Right atrium auricular region (tissue), 2 donors: ENCODE results near the gene APOBEC4. TPM values are rescaled to one million over a fixed set of nuclear protein-coding genes. Genes with fewer than 3 reads are reported as not detected.

Experiments
- DNase-seq: peaks from one replicate; pipeline ENCODE4 v3.0.0-alpha.2; 2019; ENCODE audit warnings: low spot score
- H3K27ac ChIP-seq, 2 donors: fragments of 200-600 bp; sonication (generic); 1 replicate in 1 of 2; 2 replicates in 1 of 2; pipeline ENCODE4 v1.5.1; 2016 to 2019
- H3K27me3 ChIP-seq, 2 donors: fragments of 200-600 bp; sonication (generic); one replicate each; pipeline versions ENCODE4 v1.5.1 to v1.6.0; 2017 to 2019
- H3K36me3 ChIP-seq: fragments of 200-600 bp; sonication (generic); one replicate; pipeline ENCODE4 v1.5.1; 2016
- H3K4me1 ChIP-seq, 2 donors: fragments of 200-600 bp; sonication (generic); one replicate each; pipeline versions ENCODE4 v1.5.1 to v1.6.0; 2017 to 2019
- H3K4me3 ChIP-seq, 2 donors: fragments of 200-600 bp; sonication (generic); 1 replicate in 1 of 2; 2 replicates in 1 of 2; pipeline ENCODE4 v1.5.1; 2017 to 2019; ENCODE audit warnings: mild to moderate bottlenecking in 1 of 2, moderate library complexity in 1 of 2
- H3K9me3 ChIP-seq, 2 donors: fragments of 200-600 bp; sonication (generic); one replicate each; pipeline ENCODE4 v1.5.1; 2019
- total RNA-seq, 2 donors: library from RNA; depleted of rRNA; stranded (reverse); fragments of >200 nt; gene quantifications; one replicate each; pipeline ENCODE4 v1.1.0, GENCODE V29; 2016
- TF ChIP-seq, protein P1 (sequence below), 2 donors: fragments of 200-600 bp; sonication (generic); IDR thresholded peaks; one replicate each; pipeline ENCODE4 v1.5.1; 2019; ENCODE audit warnings: antibody characterized with exemption in 2 of 2

Gene APOBEC4
- total RNA-seq, 2 donors from 2014 or later = not detected

- H3K9me3 ChIP-seq = no peaks in the 10 kb centered on the region
- no peak overlapping the region for H3K4me3 ChIP-seq
- H3K27ac ChIP-seq = peak overlapping the region; percentile 17 to 62
- no peaks in the 10 kb centered on the region for H3K36me3 ChIP-seq
- H3K4me1 ChIP-seq = peaks cover 0 to 34% of the 10 kb centered on the region in 2 donors
- TF ChIP-seq, protein P1, sequence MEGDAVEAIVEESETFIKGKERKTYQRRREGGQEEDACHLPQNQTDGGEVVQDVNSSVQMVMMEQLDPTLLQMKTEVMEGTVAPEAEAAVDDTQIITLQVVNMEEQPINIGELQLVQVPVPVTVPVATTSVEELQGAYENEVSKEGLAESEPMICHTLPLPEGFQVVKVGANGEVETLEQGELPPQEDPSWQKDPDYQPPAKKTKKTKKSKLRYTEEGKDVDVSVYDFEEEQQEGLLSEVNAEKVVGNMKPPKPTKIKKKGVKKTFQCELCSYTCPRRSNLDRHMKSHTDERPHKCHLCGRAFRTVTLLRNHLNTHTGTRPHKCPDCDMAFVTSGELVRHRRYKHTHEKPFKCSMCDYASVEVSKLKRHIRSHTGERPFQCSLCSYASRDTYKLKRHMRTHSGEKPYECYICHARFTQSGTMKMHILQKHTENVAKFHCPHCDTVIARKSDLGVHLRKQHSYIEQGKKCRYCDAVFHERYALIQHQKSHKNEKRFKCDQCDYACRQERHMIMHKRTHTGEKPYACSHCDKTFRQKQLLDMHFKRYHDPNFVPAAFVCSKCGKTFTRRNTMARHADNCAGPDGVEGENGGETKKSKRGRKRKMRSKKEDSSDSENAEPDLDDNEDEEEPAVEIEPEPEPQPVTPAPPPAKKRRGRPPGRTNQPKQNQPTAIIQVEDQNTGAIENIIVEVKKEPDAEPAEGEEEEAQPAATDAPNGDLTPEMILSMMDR (IDR thresholded peaks at IDR 0.05) = no peak
- no peaks in the 10 kb centered on the region for H3K27me3 ChIP-seq
- DNase-seq = no peak
Observed at GRCh38 chr1:183653876-183654451, 848 bp upstream of the APOBEC4 start.

- no peak for DNase-seq
- H3K27me3 ChIP-seq = no peaks in the 10 kb centered on the region
- peaks cover 0 to 37% of the 10 kb centered on the region in 2 donors for H3K4me1 ChIP-seq
- H3K36me3 ChIP-seq = no peaks in the 10 kb centered on the region
- peak overlapping the region; percentile 17 to 62 for H3K27ac ChIP-seq
- TF ChIP-seq, protein P1 (IDR thresholded peaks at IDR 0.05) = no peak
- no peaks in the 10 kb centered on the region for H3K9me3 ChIP-seq
- H3K4me3 ChIP-seq = no peak overlapping the region
Observed at GRCh38 chr1:183653462-183653794, 312 bp upstream of the APOBEC4 start.

DNA sequence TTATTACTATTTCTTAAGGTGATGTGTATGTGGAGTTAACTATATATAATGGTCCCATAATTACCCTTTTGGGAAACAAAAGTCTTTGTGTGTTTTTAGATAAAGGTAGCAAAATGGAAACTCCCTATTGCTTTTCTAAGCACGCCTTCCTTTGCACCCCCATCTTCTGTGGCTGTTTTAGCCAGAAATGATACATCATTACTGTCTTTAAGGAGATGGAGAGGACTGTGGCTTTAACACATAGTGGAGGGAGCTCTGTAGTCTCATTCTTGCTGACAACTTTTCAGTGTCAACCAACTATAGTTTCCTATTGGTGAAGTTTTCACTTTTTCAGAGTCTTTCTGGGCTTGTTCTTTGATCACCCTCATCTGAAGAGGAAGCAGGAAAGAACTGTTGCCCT, 1.0 kb downstream of the APOBEC4 start:
- Histone ChIP-seq H3K4me3 (no peak overlapping the region), H3K27me3 (no peaks in the 10 kb centered on the region), H3K4me1 (peaks cover 0 to 49% of the 10 kb centered on the region in 2 donors), H3K36me3 (no peaks in the 10 kb centered on the region), H3K27ac (peak overlapping the region in 1 of 2 donors; percentile 62), H3K9me3 (no peaks in the 10 kb centered on the region)
- TF ChIP-seq, protein P1 (IDR thresholded peaks at IDR 0.05) = no peak
- DNase-seq = no peak

DNA sequence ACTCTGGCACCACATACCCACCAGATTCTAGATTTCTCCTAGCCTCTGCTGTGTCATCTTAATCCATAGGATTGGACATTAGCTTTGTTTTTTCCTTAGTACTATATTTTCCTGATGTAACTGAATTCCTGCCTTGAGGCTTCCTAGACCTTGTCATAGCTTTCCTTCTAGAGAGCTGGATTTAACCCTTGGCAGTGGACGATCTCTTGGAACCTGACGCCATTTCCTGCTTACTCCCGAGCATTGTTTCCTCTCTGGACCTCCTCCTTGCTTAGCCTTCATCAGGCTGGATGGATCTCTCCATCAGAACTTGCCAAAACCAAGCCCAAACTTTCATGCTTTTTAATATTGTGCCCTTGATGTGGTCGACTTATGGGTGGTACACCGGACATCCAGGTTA, 1.5 kb downstream of the APOBEC4 start:
- Histone ChIP-seq H3K36me3 (no peaks in the 10 kb centered on the region), H3K27ac (no peak overlapping the region), H3K4me1 (peaks cover 0 to 54% of the 10 kb centered on the region in 2 donors), H3K4me3 (no peak overlapping the region), H3K27me3 (no peaks in the 10 kb centered on the region), H3K9me3 (no peaks in the 10 kb centered on the region)
- TF ChIP-seq, protein P1 (IDR thresholded peaks at IDR 0.05) = no peak
- DNase-seq = no peak

- H3K4me3 ChIP-seq = no peak overlapping the region
- no peaks in the 10 kb centered on the region for H3K9me3 ChIP-seq
- no peak overlapping the region for H3K27ac ChIP-seq
- no peaks in the 10 kb centered on the region for H3K27me3 ChIP-seq
- H3K4me1 ChIP-seq = peaks cover 0 to 31% of the 10 kb centered on the region in 2 donors
- TF ChIP-seq, protein P1 (IDR thresholded peaks at IDR 0.05) = no peak
- no peaks in the 10 kb centered on the region for H3K36me3 ChIP-seq
- DNase-seq = no peak
Observed at GRCh38 chr1:183648042-183648441, 5.1 kb downstream of the APOBEC4 start.

DNA sequence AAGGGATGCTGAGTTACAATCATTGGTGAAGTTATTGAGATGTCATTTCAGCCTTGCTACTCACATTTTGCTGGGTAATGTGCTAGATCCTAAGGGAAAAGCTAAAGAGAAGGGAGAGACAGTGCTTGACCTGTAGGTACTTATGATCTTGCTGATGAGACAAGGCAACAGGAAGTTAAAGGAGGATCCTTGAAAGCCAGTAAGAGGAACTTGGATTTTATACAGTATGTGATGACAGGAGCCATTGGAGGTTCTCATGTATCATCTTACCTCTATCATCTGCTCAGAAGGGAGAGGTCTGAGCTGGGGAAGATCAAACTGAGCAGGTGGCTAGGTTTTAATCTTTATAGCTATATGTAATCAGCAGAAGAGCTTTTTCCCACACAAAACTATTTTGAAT, 6.3 kb downstream of the APOBEC4 start:
- no peak for DNase-seq
- H3K27me3 ChIP-seq = no peaks in the 10 kb centered on the region
- no peak overlapping the region for H3K4me3 ChIP-seq
- no peaks in the 10 kb centered on the region for H3K9me3 ChIP-seq
- TF ChIP-seq, protein P1 (IDR thresholded peaks at IDR 0.05) = no peak
- no peak overlapping the region for H3K27ac ChIP-seq
- no peaks in the 10 kb centered on the region for H3K36me3 ChIP-seq
- peaks cover 0 to 21% of the 10 kb centered on the region in 2 donors for H3K4me1 ChIP-seq
